ENCODE data around the gene ATP2B3.

The ATP2B3 gene

DNA sequence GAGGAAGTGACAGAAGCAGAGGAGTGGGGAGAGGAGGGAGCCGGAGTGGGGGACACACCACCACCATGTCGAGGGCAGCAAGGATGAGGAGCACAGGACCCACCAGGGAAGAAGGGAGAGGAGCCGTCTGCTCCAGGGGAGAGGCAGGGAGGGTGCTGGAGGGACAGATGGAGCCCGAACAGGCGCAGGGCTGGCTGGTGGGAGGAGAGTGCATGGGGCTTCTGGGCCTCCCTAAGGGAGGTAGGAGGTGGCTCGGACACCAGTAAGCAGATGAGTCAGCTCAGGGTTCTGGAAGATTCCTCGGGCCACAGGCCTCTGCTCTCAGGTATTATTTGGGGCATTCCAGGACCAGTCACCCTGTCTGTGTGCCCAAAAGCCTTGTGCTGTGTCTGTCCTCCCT, 29.8 kb downstream of the ATP2B3 start:
- Histone ChIP-seq H3K9ac (ENCODE audit: low read length) (no peak overlapping the region), H3F3A (ENCODE audit: insufficient read depth, low read length) (no peaks in the 10 kb centered on the region), H3K4me2 (ENCODE audit: low read length) (no peak overlapping the region), H3K27me3 (ENCODE audit: insufficient read depth, low read length) (no peaks in the 10 kb centered on the region), H3K79me2 (ENCODE audit: insufficient read depth, low read length) (no peaks in the 10 kb centered on the region), H3K9me3 (ENCODE audit: low read length) (no peaks in the 10 kb centered on the region), H3K27ac (ENCODE audit: low read depth, low read length, poor library complexity, severe bottlenecking) (no peak overlapping the region), H3K36me3 (ENCODE audit: insufficient read depth, low read length) (no peaks in the 10 kb centered on the region), H3K4me1 (ENCODE audit: insufficient read depth, low read length, severe bottlenecking) (no peaks in the 10 kb centered on the region), H3K9me2 (ENCODE audit: low read depth, low read length) (no peaks in the 10 kb centered on the region), H4K20me1 (ENCODE audit: insufficient read depth, low read length) (no peaks in the 10 kb centered on the region), H2AFZ (ENCODE audit: low read length) (no peak overlapping the region), H3K4me3 (ENCODE audit: low read depth, low read length, poor library complexity, severe bottlenecking) (no peak overlapping the region)
- TF ChIP-seq CTCF (IDR thresholded peaks at IDR 0.05; ENCODE audit: low read length): no peak
- TF ChIP-seq EZH2 (IDR thresholded peaks at IDR 0.05; ENCODE audit: borderline replicate concordance, low read length): no peak

GRCh38 chrX:153549231-153549630, 31.8 kb downstream of the ATP2B3 start:
- no peaks in the 10 kb centered on the region for H3F3A ChIP-seq (ENCODE audit: insufficient read depth, low read length)
- no peaks in the 10 kb centered on the region for H3K4me1 ChIP-seq (ENCODE audit: insufficient read depth, low read length, severe bottlenecking)
- H3K9me3 ChIP-seq (ENCODE audit: low read length): no peaks in the 10 kb centered on the region
- H4K20me1 ChIP-seq (ENCODE audit: insufficient read depth, low read length): no peaks in the 10 kb centered on the region
- no peaks in the 10 kb centered on the region for H3K36me3 ChIP-seq (ENCODE audit: insufficient read depth, low read length)
- H3K9me2 ChIP-seq (ENCODE audit: low read depth, low read length): no peaks in the 10 kb centered on the region
- no peak overlapping the region for H3K9ac ChIP-seq (ENCODE audit: low read length)
- no peak overlapping the region for H3K4me2 ChIP-seq (ENCODE audit: low read length)
- H3K27me3 ChIP-seq (ENCODE audit: insufficient read depth, low read length): no peaks in the 10 kb centered on the region
- H3K4me3 ChIP-seq (ENCODE audit: low read depth, low read length, poor library complexity, severe bottlenecking): no peak overlapping the region
- H3K27ac ChIP-seq (ENCODE audit: low read depth, low read length, poor library complexity, severe bottlenecking): no peak overlapping the region
- H2AFZ ChIP-seq (ENCODE audit: low read length): no peak overlapping the region
- TF ChIP-seq EZH2 (IDR thresholded peaks at IDR 0.05; ENCODE audit: borderline replicate concordance, low read length) (no peak), CTCF (IDR thresholded peaks at IDR 0.05; ENCODE audit: low read length) (no peak)
- no peaks in the 10 kb centered on the region for H3K79me2 ChIP-seq (ENCODE audit: insufficient read depth, low read length)

DNA sequence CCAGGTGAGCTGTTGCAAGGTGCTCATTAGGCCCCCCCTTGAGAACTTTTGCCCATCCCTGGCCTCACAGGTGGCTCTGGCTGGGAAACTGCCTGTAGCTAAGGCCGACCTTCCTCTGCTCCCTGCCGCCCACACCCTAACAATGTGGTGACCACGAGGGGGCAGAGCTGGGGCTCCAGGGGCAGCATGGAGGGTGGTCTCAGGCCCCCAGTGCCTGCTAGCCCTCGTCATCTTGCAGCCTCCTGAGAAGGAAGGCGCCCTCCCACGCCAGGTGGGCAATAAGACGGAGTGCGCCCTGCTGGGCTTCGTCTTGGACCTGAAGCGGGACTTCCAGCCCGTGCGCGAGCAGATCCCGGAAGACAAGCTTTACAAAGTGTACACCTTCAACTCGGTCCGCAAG, 32.4 kb downstream of the ATP2B3 start:
- Histone ChIP-seq H3K27me3 (ENCODE audit: insufficient read depth, low read length) (no peaks in the 10 kb centered on the region), H3K4me2 (ENCODE audit: low read length) (no peak overlapping the region), H3K9me2 (ENCODE audit: low read depth, low read length) (no peaks in the 10 kb centered on the region), H3K9me3 (ENCODE audit: low read length) (no peaks in the 10 kb centered on the region), H3K4me3 (ENCODE audit: low read depth, low read length, poor library complexity, severe bottlenecking) (no peak overlapping the region), H3K9ac (ENCODE audit: low read length) (no peak overlapping the region), H4K20me1 (ENCODE audit: insufficient read depth, low read length) (no peaks in the 10 kb centered on the region), H2AFZ (ENCODE audit: low read length) (no peak overlapping the region), H3K79me2 (ENCODE audit: insufficient read depth, low read length) (no peaks in the 10 kb centered on the region), H3K4me1 (ENCODE audit: insufficient read depth, low read length, severe bottlenecking) (no peaks in the 10 kb centered on the region), H3K36me3 (ENCODE audit: insufficient read depth, low read length) (no peaks in the 10 kb centered on the region), H3K27ac (ENCODE audit: low read depth, low read length, poor library complexity, severe bottlenecking) (no peak overlapping the region), H3F3A (ENCODE audit: insufficient read depth, low read length) (no peaks in the 10 kb centered on the region)
- TF ChIP-seq EZH2 (IDR thresholded peaks at IDR 0.05; ENCODE audit: borderline replicate concordance, low read length) (no peak), CTCF (IDR thresholded peaks at IDR 0.05; ENCODE audit: low read length) (peak; percentile 25; the same call in 1 of the 2 replicates)

Measured in OCI-LY1 (cell line).